ENCODE data around the gene MTERF4.

DNA sequence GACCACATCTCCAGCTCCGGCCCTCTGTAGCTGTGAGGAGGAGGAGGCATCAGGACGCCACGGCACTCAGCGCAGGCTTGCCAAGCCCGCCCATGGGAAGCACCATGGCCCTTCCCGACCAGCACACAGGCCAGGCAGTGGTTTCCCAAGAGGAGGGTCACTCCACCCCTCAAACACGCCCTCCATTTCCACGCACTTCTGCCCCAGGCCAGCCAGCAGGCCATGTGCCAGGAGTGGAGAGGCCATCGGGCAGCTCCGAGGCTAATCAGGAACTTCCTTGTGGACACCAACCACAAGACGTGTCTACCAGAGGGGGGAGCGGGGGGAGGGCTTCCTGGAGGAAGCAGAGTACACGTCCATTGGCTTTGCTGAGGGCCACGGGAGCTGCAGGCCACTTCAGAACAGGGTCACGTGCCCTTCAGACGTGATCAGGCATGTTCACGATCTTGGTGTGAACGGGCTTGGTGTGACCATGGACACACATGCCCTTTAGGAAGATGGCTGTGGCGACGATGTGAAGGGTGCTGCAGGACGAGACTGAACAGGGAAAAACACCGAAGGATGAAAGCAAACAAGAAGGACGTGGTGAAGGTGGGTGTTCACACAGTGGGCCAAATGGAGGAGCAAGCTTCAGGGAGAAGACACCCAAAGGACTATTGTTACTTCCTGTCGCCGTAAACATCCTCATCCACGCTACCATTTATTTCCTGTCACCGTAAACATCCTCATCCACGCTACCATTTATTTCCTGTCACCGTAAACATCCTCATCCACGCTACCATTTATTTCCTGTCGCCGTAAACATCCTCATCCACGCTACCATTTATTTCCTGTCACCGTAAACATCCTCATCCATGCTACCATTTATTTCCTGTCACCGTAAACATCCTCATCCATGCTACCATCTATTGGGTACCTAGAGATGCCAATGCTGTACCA is 6.5 kb upstream of the MTERF4 start:
- no peak for TF ChIP-seq POLR2A (IDR thresholded peaks at IDR 0.05)
- TF ChIP-seq, protein P1, sequence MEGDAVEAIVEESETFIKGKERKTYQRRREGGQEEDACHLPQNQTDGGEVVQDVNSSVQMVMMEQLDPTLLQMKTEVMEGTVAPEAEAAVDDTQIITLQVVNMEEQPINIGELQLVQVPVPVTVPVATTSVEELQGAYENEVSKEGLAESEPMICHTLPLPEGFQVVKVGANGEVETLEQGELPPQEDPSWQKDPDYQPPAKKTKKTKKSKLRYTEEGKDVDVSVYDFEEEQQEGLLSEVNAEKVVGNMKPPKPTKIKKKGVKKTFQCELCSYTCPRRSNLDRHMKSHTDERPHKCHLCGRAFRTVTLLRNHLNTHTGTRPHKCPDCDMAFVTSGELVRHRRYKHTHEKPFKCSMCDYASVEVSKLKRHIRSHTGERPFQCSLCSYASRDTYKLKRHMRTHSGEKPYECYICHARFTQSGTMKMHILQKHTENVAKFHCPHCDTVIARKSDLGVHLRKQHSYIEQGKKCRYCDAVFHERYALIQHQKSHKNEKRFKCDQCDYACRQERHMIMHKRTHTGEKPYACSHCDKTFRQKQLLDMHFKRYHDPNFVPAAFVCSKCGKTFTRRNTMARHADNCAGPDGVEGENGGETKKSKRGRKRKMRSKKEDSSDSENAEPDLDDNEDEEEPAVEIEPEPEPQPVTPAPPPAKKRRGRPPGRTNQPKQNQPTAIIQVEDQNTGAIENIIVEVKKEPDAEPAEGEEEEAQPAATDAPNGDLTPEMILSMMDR (IDR thresholded peaks at IDR 0.05) = no peak
